DMS 273 (cell line): Measurements from ENCODE around the gene TCP11.

ENCODE experiments used
- DNase-seq: peaks from one replicate; lab custom pipeline; 2025; ENCODE audit not compliant: unreplicated experiment; lab: John Stamatoyannopoulos, UW

Gene TCP11

DNA sequence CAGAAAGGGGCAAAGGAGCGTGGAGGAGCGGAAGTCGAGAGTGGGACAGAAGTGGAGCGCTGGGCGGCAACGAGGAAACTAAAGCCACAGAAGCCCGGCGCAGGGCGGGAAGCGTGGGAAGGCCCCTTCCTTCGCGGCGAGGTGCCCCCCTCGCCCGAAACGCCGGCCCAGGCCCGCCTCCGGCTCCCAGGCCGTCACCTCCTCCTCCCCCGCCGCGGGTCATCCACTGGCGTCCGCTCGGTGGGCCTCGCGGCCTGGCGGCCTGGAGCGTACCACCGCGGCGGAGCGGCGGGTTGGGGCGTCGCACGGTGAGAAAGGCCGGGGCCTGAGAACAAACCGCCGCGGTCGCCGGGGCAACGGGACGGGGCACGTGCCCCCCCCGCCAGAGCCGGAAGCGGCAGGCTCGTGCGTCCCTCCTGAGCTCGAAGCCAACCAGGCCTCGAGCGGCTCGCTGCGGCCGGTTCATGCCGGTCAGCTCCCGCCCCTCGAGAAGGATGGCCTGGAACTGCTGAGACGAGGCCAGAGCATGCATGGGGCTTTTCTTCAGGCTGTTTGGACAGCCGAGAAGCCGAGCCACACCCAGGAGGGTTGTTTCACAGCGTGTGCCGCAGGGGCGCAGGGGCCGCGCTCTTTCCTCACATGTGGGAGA lies at the start of gene TCP11:
Gene TCP11 (minus strand): TSS at position 333 of the 649 bp plus-strand sequence. CDS start 469 bp downstream, outside the sequence.
- no peak for DNase-seq

DNA sequence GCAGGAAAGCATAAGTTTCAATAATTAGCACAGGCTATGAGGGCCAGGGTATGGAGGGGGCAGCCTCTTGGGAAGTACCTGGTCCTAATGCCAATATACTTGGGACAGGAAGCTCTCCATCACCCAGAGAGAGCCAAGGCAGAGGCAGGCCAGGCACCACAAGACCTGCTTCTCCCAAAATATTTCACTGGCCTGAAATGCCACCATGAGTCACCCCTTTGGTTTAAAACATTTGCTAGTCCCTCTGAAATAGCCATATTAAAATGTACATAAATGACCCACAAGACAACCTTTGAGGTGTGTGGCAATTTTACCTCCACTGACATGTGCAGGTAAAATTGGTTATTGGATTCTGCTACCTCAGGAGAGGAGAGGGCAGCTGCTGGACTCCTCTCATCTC lies 49.2 kb upstream of the TCP11 start:
- no peak for DNase-seq

DNA sequence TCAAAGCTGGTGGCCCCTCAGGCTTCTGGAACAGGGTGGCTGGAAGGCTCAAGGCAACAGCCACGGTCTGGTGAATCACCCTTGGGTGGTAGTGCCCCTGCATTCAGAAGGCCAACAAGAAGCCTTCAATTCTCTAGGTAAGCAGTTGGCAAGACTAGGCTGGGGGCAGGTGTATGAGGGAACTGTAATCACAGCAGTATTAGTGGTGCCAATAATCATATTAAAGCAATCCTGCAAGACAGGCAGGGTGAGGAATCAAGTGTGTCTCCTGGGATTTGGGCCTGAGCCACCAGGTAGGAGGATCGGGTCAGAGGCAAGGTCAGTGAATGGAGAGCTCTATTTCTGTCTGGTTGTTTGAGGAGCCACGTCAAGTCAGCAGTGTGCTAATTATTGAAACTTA lies 47.7 kb upstream of the TCP11 start:
- DNase-seq = no peak

DNA sequence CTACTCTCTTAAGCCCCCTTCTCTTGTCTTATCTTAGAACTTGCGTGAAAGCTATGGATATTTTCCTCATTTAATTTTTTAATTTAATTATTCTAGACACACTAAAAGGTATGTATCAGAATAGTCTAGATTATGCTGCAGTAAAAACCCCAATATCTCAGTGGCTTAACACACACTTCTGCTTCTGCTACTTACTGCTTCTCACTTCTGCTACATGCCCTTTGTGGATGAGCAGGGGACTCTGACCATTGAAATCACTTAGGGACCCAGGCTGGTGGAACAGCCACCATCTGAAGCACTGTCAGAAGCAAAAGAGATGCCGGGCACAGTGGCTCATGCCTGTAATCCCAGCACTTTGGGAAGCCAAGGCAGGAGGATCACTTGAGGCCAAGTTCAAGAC lies 45.4 kb upstream of the TCP11 start:
- no peak for DNase-seq

DNA sequence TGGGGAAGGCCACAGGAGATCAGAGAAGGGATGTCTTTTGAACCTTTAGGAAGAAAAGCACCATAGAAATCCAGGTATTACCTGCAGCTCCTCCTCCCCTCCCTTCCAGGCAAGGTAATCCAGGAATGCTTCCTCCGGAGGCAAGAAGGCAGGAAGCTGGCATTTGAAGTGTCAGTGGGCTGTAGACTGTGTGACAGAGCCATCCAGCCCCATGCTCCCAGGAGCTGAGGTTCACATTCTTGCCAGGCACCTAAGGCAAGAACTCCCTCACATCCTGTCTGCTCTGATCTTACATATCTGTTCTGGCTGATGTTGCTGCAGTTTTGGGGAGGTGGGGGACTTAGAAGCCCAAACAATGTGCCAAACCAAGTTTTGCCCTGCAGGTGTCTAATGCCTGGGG lies 44.8 kb upstream of the TCP11 start:
- no peak for DNase-seq

DNA sequence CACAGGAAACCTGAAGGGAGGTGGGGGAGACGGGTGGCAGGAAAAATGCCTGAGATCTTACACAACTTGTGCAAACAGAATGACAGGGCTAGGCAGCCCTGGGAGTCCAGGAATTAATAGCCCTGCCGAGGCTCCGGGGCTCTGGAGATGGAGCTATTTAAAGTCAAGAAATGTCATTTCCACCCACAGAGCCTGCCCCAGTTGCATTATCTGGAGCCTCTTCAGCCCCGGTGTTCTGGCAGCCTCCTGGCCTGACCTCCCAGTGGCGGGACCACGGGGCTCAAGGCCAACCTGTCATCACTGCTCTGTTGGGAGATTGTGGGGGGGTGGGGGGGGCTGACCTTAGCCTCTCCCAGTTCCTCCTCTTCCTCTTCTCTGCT lies 44.2 kb upstream of the TCP11 start:
- DNase-seq = no peak

DNA sequence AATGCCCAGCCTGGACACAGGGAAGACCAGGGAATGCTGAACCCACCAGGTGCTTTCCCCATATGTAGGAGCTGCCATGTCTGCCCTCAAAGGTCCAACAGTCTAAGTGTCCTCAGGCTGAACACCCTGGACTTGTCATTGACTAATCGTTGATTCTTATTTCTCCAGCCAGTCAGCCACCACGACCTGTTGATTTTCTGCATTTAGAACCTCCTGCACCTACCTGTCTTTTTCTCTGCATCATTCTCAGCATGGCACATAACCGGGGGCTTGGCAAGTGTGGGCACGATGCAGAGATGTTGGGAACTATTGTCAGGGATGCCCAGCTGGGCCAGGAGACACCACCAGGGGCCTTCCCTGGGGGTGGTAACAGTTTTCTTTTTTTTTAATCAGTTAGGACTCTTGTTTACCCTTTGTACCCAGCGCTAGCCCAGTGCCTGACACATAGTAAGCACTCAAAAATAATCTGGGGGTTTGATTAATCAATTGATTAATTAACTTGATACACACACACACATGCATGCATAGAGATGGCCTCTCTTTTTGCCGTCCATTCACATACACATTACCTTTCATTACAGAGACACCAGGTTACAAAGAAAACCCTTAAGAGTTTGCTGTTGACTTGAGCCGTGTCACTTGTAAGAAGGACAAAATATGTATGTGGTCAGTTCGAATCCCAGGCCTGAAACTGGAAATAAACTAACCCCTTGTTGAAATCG lies 43.6 kb upstream of the TCP11 start:
- DNase-seq = no peak

DNA sequence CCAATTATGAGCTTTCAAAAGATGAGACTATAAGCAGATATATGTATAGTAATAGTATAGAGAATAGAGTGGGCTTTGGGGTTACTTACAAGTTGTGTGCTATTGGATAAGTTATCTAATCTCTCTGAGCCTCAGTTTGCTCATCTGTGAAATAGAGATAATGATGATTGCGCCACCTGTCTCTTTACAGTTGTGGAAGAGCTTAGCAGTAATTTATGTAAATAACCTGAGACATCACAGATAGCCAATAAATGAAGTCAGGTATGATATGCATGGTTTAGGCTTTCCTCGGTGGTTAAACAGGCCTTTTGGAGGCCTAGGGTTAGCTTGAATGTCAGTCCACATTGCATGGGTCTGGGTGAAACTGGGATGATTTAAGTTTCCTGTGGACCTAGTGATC lies 42.8 kb upstream of the TCP11 start:
- DNase-seq = no peak

DNA sequence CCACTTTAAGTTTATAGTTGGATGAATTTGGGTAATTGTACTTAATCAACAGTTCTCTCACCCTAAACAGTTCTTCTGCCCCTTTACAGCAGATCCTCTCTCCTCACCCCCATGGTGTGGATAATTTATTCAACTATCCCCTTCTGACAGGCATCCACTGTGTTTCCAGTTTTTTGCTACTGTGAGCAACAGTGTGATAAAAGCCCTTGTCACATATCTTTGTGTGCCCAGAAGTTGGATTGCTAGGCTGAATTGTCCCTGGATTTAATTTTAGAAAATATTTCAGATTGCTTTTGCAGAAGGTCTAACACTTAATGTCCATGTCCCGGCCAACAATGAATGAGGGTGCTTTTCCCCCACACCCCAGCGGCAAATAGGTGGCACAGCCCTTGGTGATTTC lies 42.1 kb upstream of the TCP11 start:
- no peak for DNase-seq

DNA sequence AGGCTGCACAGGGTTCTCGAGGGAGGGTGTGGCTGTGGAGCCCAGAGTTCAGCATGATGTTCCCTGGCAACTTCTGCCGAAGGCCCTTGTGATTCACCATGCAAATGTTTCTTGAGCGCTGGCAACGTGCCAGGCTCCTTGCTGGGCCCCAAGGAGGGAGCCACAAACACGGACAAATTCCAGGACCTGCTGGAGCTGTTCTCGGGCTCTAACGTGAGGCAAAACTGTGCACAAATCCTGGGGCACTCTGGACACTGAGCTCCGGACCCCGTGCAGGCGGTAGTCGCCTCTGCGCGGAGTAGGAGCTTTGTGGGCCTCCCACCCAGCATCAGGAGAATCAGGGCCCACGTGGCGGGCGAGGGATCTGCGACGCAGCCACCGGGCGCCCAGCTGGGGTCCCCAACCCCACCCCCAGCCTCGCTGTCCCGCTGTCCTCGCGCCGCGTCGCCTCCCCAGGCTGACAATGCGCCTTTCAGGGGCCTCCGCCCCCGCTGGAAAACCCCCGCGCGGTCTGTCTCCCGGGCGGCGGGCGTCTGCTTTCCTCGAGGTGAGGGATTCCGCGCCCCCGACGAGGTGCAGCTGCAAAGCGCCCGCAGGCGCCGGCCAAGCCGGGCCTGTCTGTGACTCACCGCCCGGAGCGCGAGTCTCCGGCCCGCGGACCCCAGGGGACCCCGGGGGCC lies 40.9 kb upstream of the TCP11 start:
- DNase-seq = peak; percentile 52

DNA sequence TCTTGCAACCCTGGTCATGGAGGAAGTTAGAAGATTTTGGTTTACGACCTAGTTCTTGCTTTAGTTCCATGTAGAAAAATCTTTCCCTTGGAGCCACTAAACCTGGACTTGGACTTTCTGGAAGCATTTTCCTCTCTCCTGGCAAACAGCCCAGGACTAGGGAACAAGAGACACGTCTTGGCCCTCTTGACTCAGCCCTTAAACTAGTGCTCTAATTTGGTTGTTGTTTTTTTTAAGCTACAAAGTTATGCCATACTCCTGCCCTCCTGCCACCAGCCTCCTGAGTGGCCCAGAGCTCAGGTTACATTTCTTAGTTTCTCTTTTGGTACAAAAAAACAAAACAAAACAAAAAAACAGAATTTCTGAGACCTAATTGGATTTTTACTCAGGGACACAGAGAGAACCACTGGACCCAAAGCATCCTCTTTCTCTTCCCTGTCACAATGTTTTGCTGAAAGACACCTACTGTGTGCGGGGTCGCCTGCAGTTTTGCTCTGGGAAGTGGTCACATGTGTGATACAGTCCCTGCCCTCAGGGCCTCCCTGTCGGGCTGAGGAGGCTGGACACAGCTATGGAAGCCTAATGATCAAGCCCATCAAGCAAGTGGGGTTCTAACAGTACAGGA lies 40.3 kb upstream of the TCP11 start:
- peak; percentile 24 for DNase-seq

DNA sequence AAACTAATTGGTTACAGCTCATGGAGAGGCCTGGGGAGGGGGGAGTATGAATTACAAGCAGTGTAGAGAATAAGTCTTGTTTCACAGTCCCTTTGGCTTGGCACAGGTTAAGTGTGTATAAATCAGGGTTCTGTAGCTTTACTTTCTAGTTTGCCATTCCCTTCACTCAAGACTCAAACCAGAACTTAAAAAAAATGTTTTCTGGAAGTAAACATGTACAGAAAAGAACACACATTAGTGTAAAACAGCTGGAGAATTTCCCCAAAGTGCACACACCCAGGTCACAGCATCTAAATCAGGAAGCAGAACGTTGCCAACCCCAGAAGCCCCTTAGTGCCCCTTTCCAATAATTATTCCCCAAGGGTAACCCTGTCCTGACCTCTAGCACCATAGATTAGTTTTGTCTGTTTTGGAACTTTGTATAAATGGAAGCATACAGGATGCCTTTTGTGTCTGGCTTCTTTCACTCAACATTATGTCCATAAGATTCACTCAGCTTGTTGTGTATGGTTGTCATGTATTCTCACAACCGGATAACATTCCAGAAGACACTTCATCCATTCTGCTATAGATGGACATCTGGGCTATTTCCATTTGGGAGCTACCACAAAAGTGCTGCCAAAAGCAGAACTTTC lies 38.9 kb upstream of the TCP11 start:
- no peak for DNase-seq

DNA sequence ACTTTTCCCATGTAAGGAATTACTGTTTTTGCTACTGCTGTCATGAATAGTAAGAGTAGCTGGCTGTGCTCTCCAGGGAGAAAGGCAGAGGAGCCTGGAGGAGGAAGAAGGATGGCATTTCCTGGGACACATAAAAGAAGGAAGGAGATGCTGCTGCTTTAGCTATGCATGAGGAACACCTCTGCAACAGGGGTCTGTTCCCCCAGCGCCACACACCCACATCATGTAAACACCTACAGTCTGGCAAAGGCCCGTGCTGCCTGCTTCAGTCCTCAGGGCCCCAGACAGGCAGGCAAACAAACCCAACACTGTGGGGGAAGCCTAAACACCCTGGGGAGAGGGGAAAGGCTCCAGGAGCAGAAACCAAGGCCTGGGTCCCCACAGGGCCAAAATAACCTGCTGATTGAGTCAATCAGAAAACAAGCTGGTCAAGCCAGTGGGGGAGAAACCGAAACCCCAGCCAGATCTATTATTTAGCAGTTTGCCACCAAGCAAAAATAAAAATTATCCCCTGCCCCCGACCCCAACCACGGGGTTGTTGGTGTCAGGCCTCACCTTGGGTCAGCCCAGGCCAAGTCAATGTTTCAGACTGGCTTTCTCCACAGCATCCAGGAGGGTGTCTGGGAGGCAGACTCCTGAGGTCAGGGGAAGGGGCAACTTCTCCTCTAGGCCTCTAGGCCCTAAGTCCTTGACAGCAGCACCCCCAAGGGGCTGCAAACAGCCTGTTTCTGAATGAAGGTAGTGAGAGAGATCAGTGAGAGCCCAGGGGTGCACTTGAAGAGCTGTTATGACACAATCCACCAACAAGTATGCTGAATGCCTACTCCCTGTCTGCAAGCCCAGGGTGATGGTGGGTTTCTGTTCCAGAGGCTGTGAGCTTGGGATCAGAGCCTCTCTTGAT lies 38.0 kb upstream of the TCP11 start:
- peak; percentile 31 for DNase-seq

DNA sequence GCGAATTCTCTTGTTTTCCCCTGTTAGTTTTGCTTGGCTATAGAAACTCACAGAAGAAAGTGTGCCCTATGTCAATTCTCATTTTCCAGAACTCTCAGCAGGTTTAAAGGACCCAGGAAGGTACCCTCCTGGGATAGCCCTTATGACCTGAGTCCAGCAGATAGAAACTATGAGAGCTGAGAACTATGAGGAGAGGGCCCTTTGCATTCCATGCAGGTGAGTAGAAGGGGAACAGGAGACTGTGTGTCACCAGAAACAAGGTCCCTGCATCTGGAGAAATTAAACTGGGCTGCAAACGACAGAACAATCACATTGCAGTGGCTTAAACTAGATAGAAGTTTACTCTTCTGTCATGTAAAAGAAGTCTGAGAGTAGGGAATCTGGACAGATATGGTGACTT lies 36.9 kb upstream of the TCP11 start:
- DNase-seq = no peak

DNA sequence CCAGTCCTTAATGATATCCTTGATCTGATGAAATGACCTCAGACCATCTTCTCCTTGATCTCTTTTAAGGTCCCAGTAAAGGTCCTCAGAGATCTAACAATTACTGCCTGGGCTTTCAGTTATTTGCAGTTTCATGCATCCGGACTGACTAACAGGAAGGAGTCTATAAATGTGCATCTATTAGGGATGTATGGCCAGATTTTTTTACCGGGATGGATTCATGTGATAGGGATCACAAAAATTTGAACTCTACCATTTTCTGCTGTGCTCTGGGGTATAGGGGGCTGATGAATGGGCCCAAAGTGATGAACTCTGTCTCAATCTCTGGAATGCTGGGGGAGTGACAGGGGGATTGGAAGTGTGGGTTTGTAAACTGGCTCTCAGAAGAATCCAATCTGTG lies 36.5 kb upstream of the TCP11 start:
- no peak for DNase-seq

DNA sequence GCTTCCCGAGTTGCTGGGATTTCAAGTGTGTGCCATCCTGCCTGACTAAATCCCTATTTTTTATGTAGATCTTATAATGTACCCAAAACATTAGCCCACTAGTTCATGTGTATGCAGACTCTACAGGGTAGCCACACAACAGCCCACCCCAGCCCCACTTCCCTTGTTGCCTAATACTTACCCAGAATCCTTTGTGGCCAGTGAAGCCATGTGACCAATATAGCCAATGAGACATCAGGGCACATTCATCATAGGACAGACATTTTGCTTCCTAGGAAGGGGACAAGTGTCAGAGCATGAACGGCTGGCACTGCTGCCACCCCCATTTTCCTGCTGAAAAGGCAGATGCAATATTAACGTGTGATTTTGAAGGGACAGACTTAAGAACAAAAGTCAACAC lies 36.0 kb upstream of the TCP11 start:
- DNase-seq = no peak

DNA sequence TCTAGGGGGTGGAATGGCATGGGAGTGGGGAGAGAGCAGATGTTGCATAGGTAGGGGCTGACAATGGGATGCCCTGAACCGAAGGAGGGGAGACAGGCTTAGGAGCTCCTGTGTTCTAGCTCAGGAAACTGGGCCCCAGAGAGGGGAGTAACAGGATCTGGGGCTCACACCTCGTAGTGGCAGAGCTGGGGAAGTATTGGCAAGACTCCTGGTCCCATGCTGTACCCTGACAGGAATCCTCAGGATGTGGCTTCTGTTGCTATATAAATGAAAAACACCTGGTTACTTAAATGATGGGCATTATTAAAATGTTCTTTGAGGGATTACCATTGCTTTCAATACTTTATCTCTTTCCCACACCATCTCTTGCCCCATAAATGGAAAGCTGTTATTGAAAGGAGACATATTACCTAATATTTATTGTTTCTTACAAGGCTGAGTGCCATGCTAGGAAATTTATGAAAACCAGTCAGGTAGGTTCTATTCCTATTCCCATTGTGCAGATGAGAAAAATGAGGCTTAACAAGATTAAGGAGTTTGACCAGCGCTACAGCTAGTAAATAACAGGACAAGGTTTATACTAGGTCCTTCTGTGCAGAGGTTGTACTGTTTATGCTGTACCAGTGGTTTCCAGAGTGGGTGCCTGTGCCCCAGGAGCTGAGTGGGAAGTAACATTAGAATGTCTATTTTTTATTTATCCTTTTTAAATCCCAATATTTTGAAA lies 35.3 kb upstream of the TCP11 start:
- no peak for DNase-seq

DNA sequence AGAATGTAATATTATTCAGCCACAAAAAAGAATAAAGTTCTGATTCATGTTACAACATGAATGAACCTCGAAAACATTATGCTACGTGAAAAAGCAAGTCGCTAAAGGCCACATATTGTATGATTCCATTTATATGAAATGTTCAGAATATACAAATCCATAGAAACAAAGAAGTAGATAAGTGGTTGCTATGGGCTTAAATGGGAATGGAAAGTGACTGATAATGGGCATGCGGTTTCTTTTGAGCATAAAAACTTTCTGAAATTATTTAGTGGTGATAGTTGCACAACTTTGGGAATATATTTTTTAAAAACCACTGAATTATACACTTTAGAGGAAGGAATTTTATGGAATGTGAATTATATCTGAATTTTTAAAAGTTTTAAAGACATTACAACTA lies 33.4 kb upstream of the TCP11 start:
- no peak for DNase-seq

DNA sequence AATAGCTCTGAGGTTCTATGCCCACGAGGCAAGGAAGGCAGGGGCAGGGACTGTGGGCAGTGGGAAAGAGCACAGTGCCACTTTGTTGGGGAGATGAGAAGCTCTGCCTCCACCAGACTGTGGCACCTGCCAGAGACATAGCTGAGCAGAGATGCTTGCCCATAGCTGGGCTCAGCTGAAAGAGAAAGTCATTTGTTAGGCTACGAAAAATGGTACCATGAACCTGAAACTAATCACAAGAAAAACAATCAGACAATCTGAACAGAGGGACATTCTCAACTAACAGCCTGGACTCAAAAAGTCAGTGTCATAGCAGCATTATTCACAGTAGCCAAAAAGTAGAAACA lies 32.9 kb upstream of the TCP11 start:
- no peak for DNase-seq
